Mammary epithelial cell (primary cell): ENCODE measurements around the gene APOBEC2.

ENCODE experiments used
- EZH2 ChIP-seq: IDR thresholded peaks from 2 replicates; pipeline ENCODE4 v1.6.1; 2012; ENCODE audit warnings: low read length, inconsistent platforms, borderline replicate concordance
- TF ChIP-seq, protein P1 (sequence below), 2 donors: IDR thresholded peaks in 1 of 2; conservative IDR thresholded peaks in 1 of 2; 2 replicates each; pipeline ENCODE4 v1.5.1; 2011 to 2012; ENCODE audit warnings: inconsistent platforms in 2 of 2, low read length in 2 of 2, mild to moderate bottlenecking in 2 of 2, control low read depth in 1 of 2, low read depth in 1 of 2; ENCODE audit not compliant: insufficient read depth in 1 of 2; ENCODE audit errors: extremely low read depth in 1 of 2

DNA sequence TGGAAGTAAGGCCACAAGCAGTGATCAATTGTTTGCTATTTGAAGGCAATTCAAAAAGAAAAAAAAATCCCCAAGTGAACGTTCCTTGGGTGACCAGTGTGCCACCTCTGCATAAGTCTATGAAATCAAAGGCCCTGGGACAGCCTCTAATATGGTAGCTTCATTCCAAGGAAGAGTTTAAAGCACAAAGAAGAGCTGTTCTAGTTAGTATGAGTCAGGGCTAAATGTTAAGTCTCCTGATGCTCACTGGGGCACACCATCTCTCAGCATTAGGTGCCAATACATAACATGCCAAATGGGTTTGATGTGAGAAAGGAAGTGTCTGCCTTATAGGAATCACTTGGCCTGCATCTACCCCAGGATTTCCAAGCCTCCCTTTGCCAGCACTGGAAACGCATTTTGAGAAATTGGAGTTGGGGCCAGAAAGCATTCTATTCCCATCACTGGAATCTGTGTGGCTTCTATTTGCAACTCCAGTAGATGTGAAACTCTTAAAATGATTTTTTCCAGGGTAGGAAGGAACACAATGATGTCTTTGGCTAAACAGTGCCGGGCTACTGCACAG, 27.0 kb upstream of the APOBEC2 start:
- TF ChIP-seq, protein P1, sequence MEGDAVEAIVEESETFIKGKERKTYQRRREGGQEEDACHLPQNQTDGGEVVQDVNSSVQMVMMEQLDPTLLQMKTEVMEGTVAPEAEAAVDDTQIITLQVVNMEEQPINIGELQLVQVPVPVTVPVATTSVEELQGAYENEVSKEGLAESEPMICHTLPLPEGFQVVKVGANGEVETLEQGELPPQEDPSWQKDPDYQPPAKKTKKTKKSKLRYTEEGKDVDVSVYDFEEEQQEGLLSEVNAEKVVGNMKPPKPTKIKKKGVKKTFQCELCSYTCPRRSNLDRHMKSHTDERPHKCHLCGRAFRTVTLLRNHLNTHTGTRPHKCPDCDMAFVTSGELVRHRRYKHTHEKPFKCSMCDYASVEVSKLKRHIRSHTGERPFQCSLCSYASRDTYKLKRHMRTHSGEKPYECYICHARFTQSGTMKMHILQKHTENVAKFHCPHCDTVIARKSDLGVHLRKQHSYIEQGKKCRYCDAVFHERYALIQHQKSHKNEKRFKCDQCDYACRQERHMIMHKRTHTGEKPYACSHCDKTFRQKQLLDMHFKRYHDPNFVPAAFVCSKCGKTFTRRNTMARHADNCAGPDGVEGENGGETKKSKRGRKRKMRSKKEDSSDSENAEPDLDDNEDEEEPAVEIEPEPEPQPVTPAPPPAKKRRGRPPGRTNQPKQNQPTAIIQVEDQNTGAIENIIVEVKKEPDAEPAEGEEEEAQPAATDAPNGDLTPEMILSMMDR (conservative IDR thresholded peaks at IDR 0.05 in 1 of 2, IDR thresholded peaks at IDR 0.05 in 1 of 2; ENCODE audit: extremely low read depth in 1 of 2, insufficient read depth in 1 of 2, low read depth in 1 of 2, low read length in 2 of 2): no peak
- no peak for TF ChIP-seq EZH2
